Thoracic aorta (tissue), 2 donors: ENCODE data around the gene ADIPOR2. TPM values are rescaled to one million over a fixed set of nuclear protein-coding genes. Genes with fewer than 3 reads are reported as not detected.
A peak's percentile ranks its signal among the peaks of the same experiment; 100 is the strongest.

Source experiments
- ATAC-seq: fragments of 150-250 bp; one replicate; pipeline ENCODE4 v1.8.0; 2017; ENCODE audit warnings: low read depth; ENCODE audit not compliant: insufficient number of reproducible peaks, low FRiP score
- DNase-seq: peaks from one replicate; pipeline ENCODE4 v3.0.0-alpha.2; 2020; ENCODE audit warnings: low spot score
- H3K27ac ChIP-seq, 2 donors: fragments of 200-600 bp; sonication (generic); 1 replicate in 1 of 2; 2 replicates in 1 of 2; pipeline ENCODE4 v1.5.1; 2016; ENCODE audit warnings: mild to moderate bottlenecking in 2 of 2, moderate library complexity in 2 of 2
- H3K27me3 ChIP-seq: fragments of 200-600 bp; sonication (generic); replicated peaks from 2 replicates; pipeline ENCODE4 v1.6.0; 2016; ENCODE audit warnings: mild to moderate bottlenecking; ENCODE audit not compliant: insufficient read depth
- H3K36me3 ChIP-seq: fragments of 200-600 bp; sonication (generic); one replicate; pipeline ENCODE4 v1.5.1; 2016
- H3K4me1 ChIP-seq, 2 donors: fragments of 200-600 bp; sonication (generic); 1 replicate in 1 of 2; 2 replicates in 1 of 2; pipeline versions ENCODE4 v1.5.1 to v1.6.0; 2016; ENCODE audit warnings: low read depth in 2 of 2, mild to moderate bottlenecking in 1 of 2; ENCODE audit not compliant: control insufficient read depth in 1 of 2
- H3K4me3 ChIP-seq: fragments of 200-600 bp; sonication (generic); 2 replicates; pipeline ENCODE4 v1.5.1; 2016; ENCODE audit warnings: mild to moderate bottlenecking
- H3K9me3 ChIP-seq: fragments of 200-600 bp; sonication (generic); 2 replicates; pipeline ENCODE4 v1.5.1; 2016
- total RNA-seq, 2 donors: library from RNA; depleted of rRNA; stranded (reverse); fragments of >200 nt; gene quantifications; one replicate each; pipeline versions ENCODE4 v1.1.0 to v1.2.3, GENCODE V29; 2016
- TF ChIP-seq, protein P1 (sequence below): fragments of 200-600 bp; sonication (generic); IDR thresholded peaks from one replicate; pipeline ENCODE4 v1.5.1; 2019; ENCODE audit warnings: antibody characterized with exemption

ADIPOR2 gene
- total RNA-seq, 2 donors from 2014 or later = 24.2 to 43.0 TPM

DNA sequence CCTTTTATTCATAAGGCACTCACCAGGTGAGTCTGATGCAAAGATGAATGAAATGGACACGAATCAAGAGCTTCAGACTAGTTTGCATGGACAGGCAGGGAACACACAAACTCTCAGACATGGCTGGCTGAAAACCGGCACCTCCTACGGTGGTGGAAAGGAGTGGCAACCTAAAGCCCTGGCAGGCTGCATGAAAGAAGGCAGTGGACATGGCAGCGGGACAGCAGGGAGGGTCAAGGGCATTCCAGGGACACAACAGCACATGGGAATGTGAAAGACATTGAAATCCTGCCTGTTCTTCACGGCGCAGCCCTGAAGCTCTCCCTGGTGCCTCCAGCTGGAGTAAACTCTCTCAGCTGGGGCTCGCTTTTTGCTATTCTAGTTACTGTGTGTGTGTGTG lies 112.9 kb downstream of the ADIPOR2 start:
- H3K4me3 ChIP-seq = no peak overlapping the region
- no peak overlapping the region for H3K27ac ChIP-seq
- TF ChIP-seq, protein P1, sequence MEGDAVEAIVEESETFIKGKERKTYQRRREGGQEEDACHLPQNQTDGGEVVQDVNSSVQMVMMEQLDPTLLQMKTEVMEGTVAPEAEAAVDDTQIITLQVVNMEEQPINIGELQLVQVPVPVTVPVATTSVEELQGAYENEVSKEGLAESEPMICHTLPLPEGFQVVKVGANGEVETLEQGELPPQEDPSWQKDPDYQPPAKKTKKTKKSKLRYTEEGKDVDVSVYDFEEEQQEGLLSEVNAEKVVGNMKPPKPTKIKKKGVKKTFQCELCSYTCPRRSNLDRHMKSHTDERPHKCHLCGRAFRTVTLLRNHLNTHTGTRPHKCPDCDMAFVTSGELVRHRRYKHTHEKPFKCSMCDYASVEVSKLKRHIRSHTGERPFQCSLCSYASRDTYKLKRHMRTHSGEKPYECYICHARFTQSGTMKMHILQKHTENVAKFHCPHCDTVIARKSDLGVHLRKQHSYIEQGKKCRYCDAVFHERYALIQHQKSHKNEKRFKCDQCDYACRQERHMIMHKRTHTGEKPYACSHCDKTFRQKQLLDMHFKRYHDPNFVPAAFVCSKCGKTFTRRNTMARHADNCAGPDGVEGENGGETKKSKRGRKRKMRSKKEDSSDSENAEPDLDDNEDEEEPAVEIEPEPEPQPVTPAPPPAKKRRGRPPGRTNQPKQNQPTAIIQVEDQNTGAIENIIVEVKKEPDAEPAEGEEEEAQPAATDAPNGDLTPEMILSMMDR = no peak
- DNase-seq (no peak), ATAC-seq (no peak)
- peaks cover 0 to 19% of the 10 kb centered on the region in 2 donors for H3K4me1 ChIP-seq
- H3K36me3 ChIP-seq = no peaks in the 10 kb centered on the region
- no peaks in the 10 kb centered on the region for H3K9me3 ChIP-seq
- no peaks in the 10 kb centered on the region for H3K27me3 ChIP-seq

- peak; percentile 47 for DNase-seq
Measured at GRCh38 chr12:1804545-1805332, 113.9 kb downstream of the ADIPOR2 start.

DNA sequence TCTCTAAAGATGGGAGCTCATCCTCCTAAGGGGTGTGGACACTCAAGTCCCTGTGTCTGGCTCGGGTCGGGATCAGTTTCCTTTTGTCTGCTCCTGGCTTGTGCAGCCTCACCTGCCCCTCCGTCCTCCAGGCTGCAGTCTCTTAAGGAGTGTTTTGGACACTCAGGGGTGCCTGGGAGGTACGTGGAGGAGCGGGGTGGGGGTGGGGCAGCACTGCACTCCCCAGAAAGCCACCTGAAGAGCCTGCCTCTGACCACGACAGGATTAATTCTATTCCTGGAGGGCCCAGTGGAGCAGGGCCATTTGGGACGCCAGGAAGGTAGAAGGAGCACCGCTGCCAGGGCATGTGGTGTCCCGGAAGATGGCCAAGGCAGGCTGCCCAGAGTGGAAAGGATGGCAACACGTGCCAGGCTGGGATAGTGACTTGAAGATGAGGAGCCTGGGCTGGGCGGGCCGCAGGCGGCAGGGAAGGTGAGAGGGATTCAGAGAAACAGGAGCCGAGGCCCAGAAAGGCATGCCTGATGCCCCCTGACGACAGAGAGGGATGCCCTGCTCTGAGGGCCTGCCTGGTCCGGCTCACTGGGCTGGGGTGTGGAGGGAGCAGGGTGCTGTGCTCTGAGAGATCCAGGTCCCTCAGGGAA lies 114.7 kb downstream of the ADIPOR2 start:
- Histone ChIP-seq H3K4me1 (peaks cover 0 to 28% of the 10 kb centered on the region in 2 donors), H3K36me3 (no peaks in the 10 kb centered on the region), H3K9me3 (no peaks in the 10 kb centered on the region), H3K27ac (no peak overlapping the region), H3K27me3 (no peaks in the 10 kb centered on the region), H3K4me3 (no peak overlapping the region)
- ATAC-seq (no peak), DNase-seq (no peak)
- TF ChIP-seq, protein P1 = no peak

More at GRCh38 chr12:1804545-1805332, 113.9 kb downstream of the ADIPOR2 start:
- no peak for ATAC-seq
- Histone ChIP-seq H3K4me3 (no peak overlapping the region), H3K27me3 (no peaks in the 10 kb centered on the region), H3K4me1 (peaks cover 0 to 23% of the 10 kb centered on the region in 2 donors), H3K27ac (no peak overlapping the region), H3K36me3 (no peaks in the 10 kb centered on the region), H3K9me3 (no peaks in the 10 kb centered on the region)
- TF ChIP-seq, protein P1 = no peak

DNA sequence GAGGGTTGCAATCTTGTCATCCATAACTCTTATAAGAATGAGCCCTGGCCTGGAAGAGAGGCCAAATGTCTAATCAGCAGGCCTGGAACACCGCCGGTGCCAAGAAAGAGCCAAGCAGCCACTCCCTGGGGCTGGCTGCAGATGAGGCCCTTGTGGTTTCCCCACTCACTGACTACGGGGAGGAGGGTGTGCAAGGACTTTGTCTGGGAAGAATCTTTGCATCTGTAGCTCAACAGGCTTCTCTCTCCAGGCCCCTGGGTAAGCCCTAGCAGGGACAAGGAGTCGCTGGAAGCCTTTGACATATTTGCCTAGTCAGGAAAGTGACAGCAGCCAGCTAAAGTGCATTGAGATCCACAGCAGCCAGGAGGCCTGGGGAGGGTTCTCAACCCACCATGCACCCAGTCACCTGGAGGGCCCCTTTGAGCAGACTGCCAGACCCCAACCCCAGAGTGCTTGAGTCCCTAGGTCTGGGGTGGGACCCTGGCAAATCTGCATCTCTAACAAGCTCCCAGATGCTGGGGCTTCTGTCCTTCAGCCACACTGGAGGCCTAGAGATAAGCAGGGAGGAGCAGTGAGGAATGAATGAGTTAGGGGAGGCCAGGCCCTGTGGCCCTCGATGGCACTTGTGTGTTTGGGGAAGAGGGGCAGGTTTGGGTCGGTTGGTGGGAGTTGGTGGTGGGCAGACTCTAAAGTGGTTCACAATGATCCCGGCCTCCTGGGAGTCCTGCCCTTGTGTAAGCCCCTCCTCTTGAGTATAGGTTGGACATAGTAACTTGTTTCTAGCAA lies 115.6 kb downstream of the ADIPOR2 start:
- TF ChIP-seq, protein P1 = no peak
- Histone ChIP-seq H3K4me1 (peaks cover 0 to 37% of the 10 kb centered on the region in 2 donors), H3K9me3 (no peaks in the 10 kb centered on the region), H3K27ac (no peak overlapping the region), H3K36me3 (no peaks in the 10 kb centered on the region), H3K27me3 (no peaks in the 10 kb centered on the region), H3K4me3 (no peak overlapping the region)
- DNase-seq (no peak), ATAC-seq (no peak)
